ENCODE measurements around the gene ST8SIA1. TPM values are rescaled to one million over a fixed set of nuclear protein-coding genes. Genes with fewer than 3 reads are reported as not detected.

The ST8SIA1 gene
- total RNA-seq, 1 donor from 2014 or later: 2.2 TPM

GRCh38 chr12:22283508-22283907, 51.0 kb downstream of the ST8SIA1 start:
- no peak for DNase-seq (ENCODE audit: low spot score in 2 of 2, unreplicated experiment in 2 of 2)
- TF ChIP-seq CTCF (IDR thresholded peaks at IDR 0.05; ENCODE audit: unreplicated experiment): peak; percentile 30
- peaks cover 11% of the 10 kb centered on the region for H3K4me1 Mint-ChIP-seq
- H3K27me3 Mint-ChIP-seq (ENCODE audit: low read depth): no peaks in the 10 kb centered on the region
- peaks cover 5% of the 10 kb centered on the region for H3K9me3 Mint-ChIP-seq
- no peak overlapping the region for H3K27ac Mint-ChIP-seq
- no peaks in the 10 kb centered on the region for H3K36me3 Mint-ChIP-seq
- H3K4me3 Mint-ChIP-seq: no peak overlapping the region

- TF ChIP-seq CTCF (IDR thresholded peaks at IDR 0.05; ENCODE audit: unreplicated experiment): no peak
- Mint-ChIP-seq H3K27me3 (ENCODE audit: low read depth) (no peaks in the 10 kb centered on the region), H3K36me3 (no peaks in the 10 kb centered on the region), H3K9me3 (peaks cover 5% of the 10 kb centered on the region), H3K27ac (no peak overlapping the region), H3K4me3 (no peak overlapping the region), H3K4me1 (peaks cover 11% of the 10 kb centered on the region)
- no peak for DNase-seq (ENCODE audit: low spot score in 2 of 2, unreplicated experiment in 2 of 2)
Measured at GRCh38 chr12:22283006-22283506, 51.5 kb downstream of the ST8SIA1 start.

DNA sequence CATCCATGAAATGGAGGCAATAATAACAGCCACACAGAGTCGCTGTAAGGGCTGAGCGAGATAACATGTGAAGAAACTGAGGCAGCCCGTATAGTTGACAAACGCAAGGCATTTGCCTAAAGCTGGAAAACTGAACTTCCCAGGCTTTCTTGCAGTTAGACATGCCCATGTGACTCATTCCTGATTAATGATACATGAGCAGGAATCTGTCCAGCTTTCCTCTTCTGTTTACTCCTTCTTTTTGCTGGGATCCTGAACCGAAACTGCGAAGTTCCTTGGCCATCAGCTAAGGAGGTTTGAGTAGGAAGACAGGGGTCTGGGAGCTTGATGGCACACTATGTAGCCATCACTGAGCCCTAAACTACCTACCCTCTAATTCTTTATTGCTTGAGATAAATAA, 52.2 kb downstream of the ST8SIA1 start:
- TF ChIP-seq CTCF (IDR thresholded peaks at IDR 0.05; ENCODE audit: unreplicated experiment): no peak
- no peaks in the 10 kb centered on the region for H3K27me3 Mint-ChIP-seq (ENCODE audit: low read depth)
- DNase-seq (ENCODE audit: low spot score in 2 of 2, unreplicated experiment in 2 of 2): no peak
- H3K36me3 Mint-ChIP-seq: no peaks in the 10 kb centered on the region
- H3K4me3 Mint-ChIP-seq: no peak overlapping the region
- H3K4me1 Mint-ChIP-seq: peaks cover 11% of the 10 kb centered on the region
- H3K9me3 Mint-ChIP-seq: peaks cover 5% of the 10 kb centered on the region
- H3K27ac Mint-ChIP-seq: no peak overlapping the region

DNA sequence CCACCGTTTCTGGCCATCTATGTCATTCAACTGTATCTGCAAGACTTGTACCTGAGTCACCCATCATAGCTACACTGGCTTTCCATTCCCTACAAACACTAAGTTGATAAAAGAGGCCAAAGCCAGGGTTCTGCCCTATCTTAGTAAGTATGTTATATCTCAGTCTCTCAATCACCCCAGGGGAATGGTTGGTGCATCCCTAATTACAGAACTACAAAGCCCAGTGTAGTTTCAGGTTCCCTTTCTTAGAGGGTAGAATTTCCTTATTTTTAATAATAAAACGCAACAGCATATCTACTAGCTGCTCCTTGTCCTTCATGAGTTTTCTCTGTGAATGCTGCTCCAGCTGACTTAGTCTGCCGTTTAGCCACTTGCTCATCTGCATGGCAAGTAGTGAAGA, 57.6 kb downstream of the ST8SIA1 start:
- no peak for TF ChIP-seq CTCF (IDR thresholded peaks at IDR 0.05; ENCODE audit: unreplicated experiment)
- Mint-ChIP-seq H3K4me3 (no peak overlapping the region), H3K36me3 (no peaks in the 10 kb centered on the region), H3K27ac (no peak overlapping the region), H3K27me3 (ENCODE audit: low read depth) (no peaks in the 10 kb centered on the region), H3K4me1 (no peaks in the 10 kb centered on the region), H3K9me3 (peaks cover 5% of the 10 kb centered on the region)
- no peak for DNase-seq (ENCODE audit: low spot score in 2 of 2, unreplicated experiment in 2 of 2)

DNA sequence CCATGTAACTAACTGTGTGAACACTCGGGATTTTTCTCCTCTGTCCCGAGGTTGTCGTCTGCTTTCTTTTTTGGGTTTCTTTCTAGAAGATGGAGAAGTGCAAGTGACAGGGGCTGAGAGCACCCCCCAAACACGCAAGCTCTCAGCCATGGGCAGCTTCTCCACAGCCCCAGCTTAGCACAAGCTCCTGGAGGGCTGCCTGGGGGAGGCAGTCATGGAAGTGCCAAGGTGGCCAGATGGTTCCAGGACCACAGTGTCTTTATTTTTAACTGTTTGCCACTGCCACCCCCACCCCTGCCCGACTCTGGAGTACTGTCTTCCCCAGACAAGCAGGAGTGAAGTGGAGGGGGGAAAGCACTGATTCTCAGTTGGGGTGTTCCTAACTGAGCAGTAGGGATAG, 58.2 kb downstream of the ST8SIA1 start:
- no peaks in the 10 kb centered on the region for H3K27me3 Mint-ChIP-seq (ENCODE audit: low read depth)
- no peak overlapping the region for H3K27ac Mint-ChIP-seq
- H3K9me3 Mint-ChIP-seq: peaks cover 5% of the 10 kb centered on the region
- no peak overlapping the region for H3K4me3 Mint-ChIP-seq
- H3K36me3 Mint-ChIP-seq: no peaks in the 10 kb centered on the region
- DNase-seq (ENCODE audit: low spot score in 2 of 2, unreplicated experiment in 2 of 2): no peak
- H3K4me1 Mint-ChIP-seq: no peaks in the 10 kb centered on the region
- TF ChIP-seq CTCF (IDR thresholded peaks at IDR 0.05; ENCODE audit: unreplicated experiment): no peak

GRCh38 chr12:22275843-22276242, 58.7 kb downstream of the ST8SIA1 start:
- Mint-ChIP-seq H3K9me3 (peaks cover 5% of the 10 kb centered on the region), H3K4me3 (no peak overlapping the region), H3K27ac (no peak overlapping the region), H3K36me3 (no peaks in the 10 kb centered on the region), H3K27me3 (ENCODE audit: low read depth) (no peaks in the 10 kb centered on the region), H3K4me1 (no peaks in the 10 kb centered on the region)
- no peak for TF ChIP-seq CTCF (IDR thresholded peaks at IDR 0.05; ENCODE audit: unreplicated experiment)
- peak in 1 of 2 experiments; percentile 44 for DNase-seq (ENCODE audit: low spot score in 2 of 2, unreplicated experiment in 2 of 2)

All from mesothelial cell of epicardium (in vitro differentiated cells).